Stimulated activated naive CD4-positive, alpha-beta T cell treated with Interleukin-2 at 50 U/mL for 16 hours (primary cell): Measurements from ENCODE around the gene LRTM2.

Experiments
- DNase-seq: peaks from one replicate; lab custom pipeline; 2025; lab: John Stamatoyannopoulos, UW

The LRTM2 gene

GRCh38 chr12:1820191-1820895 is at the start of gene LRTM2:
LRTM2 (plus strand) TSS chr12:1820565; CDS start chr12:1828149, 7,584 bp downstream.
- no peak for DNase-seq

- no peak for DNase-seq
Measured at GRCh38 chr12:1773937-1774655, 46.3 kb upstream of the LRTM2 start.

- no peak for DNase-seq
Measured at GRCh38 chr12:1776170-1776921, 44.0 kb upstream of the LRTM2 start.

- DNase-seq, result no peak
Measured at GRCh38 chr12:1777798-1778197, 42.6 kb upstream of the LRTM2 start.

GRCh38 chr12:1778911-1779310 is 41.5 kb upstream of the LRTM2 start:
- DNase-seq, result no peak

GRCh38 chr12:1779783-1780182 is 40.6 kb upstream of the LRTM2 start:
- DNase-seq, result no peak

- no peak for DNase-seq
Measured at GRCh38 chr12:1781772-1782171, 38.6 kb upstream of the LRTM2 start.

GRCh38 chr12:1782215-1782614 is 38.1 kb upstream of the LRTM2 start:
- no peak for DNase-seq

GRCh38 chr12:1787714-1788113 is 32.7 kb upstream of the LRTM2 start:
- DNase-seq, result no peak

- no peak for DNase-seq
Measured at GRCh38 chr12:1790444-1790843, 29.9 kb upstream of the LRTM2 start.

- peak; percentile 51 for DNase-seq
Measured at GRCh38 chr12:1791104-1791841, 29.1 kb upstream of the LRTM2 start.

- DNase-seq, result no peak
Measured at GRCh38 chr12:1792406-1792805, 28.0 kb upstream of the LRTM2 start.

- no peak for DNase-seq
Measured at GRCh38 chr12:1793426-1794210, 26.7 kb upstream of the LRTM2 start.

- no peak for DNase-seq
Measured at GRCh38 chr12:1794440-1795090, 25.8 kb upstream of the LRTM2 start.

- DNase-seq, result no peak
Measured at GRCh38 chr12:1795221-1795784, 25.1 kb upstream of the LRTM2 start.

- DNase-seq, result peak; percentile 95
Measured at GRCh38 chr12:1795785-1796514, 24.4 kb upstream of the LRTM2 start.

GRCh38 chr12:1796515-1797010 is 23.8 kb upstream of the LRTM2 start:
- DNase-seq, result peak; percentile 28

GRCh38 chr12:1797011-1797901 is 23.1 kb upstream of the LRTM2 start:
- DNase-seq, result peak; percentile 49
